DOHH2 (cell line): ENCODE measurements around the gene GLIS2.

ENCODE experiments used
- H3F3A ChIP-seq: fragments of 200-600 bp; sonication (generic), shearing (Covaris generic); 2 replicates; pipeline ENCODE4 v1.6.0; 2016; ENCODE audit warnings: antibody characterized with exemption, mild to moderate bottlenecking; ENCODE audit not compliant: control insufficient read depth, insufficient read depth
- H3K27ac ChIP-seq: fragments of 200-600 bp; sonication (generic); 2 replicates; pipeline ENCODE4 v1.5.1; 2014; ENCODE audit warnings: low read depth, mild to moderate bottlenecking, low read length, moderate library complexity
- H3K27me3 ChIP-seq: fragments of 200-600 bp; sonication (generic); 2 replicates; pipeline ENCODE4 v1.6.1; 2014; ENCODE audit warnings: mild to moderate bottlenecking, low read length, mixed read lengths; ENCODE audit not compliant: control insufficient read depth
- H3K36me3 ChIP-seq: fragments of 200-600 bp; sonication (generic); 2 replicates; pipeline ENCODE4 v1.6.1; 2014; ENCODE audit warnings: mild to moderate bottlenecking, low read length, moderate library complexity, mixed read lengths; ENCODE audit not compliant: control insufficient read depth
- H3K4me1 ChIP-seq: fragments of 200-600 bp; sonication (generic); 2 replicates; pipeline ENCODE4 v1.6.1; 2014; ENCODE audit warnings: mild to moderate bottlenecking, low read length, mixed read lengths; ENCODE audit not compliant: control insufficient read depth
- H3K4me2 ChIP-seq: fragments of 200-600 bp; sonication (generic); 2 replicates; pipeline ENCODE4 v1.6.0; 2014; ENCODE audit warnings: mild to moderate bottlenecking, low read length, moderate library complexity
- H3K4me3 ChIP-seq: fragments of 200-600 bp; sonication (generic); 2 replicates; pipeline ENCODE4 v1.5.1; 2014; ENCODE audit warnings: mild to moderate bottlenecking, low read length, mixed read lengths
- H3K79me2 ChIP-seq: fragments of 200-600 bp; sonication (generic); 2 replicates; pipeline ENCODE4 v1.6.1; 2014; ENCODE audit warnings: mild to moderate bottlenecking, low read length, mixed read lengths; ENCODE audit not compliant: control insufficient read depth
- H3K9me2 ChIP-seq: fragments of 200-600 bp; sonication (generic); replicated peaks from 2 replicates; pipeline ENCODE4 v1.6.1; 2014; ENCODE audit warnings: mild to moderate bottlenecking, low read length, mixed read lengths; ENCODE audit not compliant: control insufficient read depth
- H3K9me3 ChIP-seq: fragments of 200-600 bp; sonication (generic); 2 replicates; pipeline ENCODE4 v1.6.1; 2014; ENCODE audit warnings: antibody characterized with exemption, low read length, mixed read lengths; ENCODE audit not compliant: control insufficient read depth, insufficient read depth
- H4K20me1 ChIP-seq: fragments of 200-600 bp; sonication (generic); 2 replicates; pipeline ENCODE4 v1.6.0; 2014; ENCODE audit warnings: low read depth, mild to moderate bottlenecking, antibody characterized with exemption, low read length, moderate library complexity; ENCODE audit not compliant: control insufficient read depth, insufficient read depth
- EZH2phosphoT487 ChIP-seq: fragments of 200-600 bp; sonication (generic); IDR thresholded peaks from 2 replicates; pipeline ENCODE4 v1.6.1; 2017; ENCODE audit warnings: borderline replicate concordance, mild to moderate bottlenecking, antibody characterized with exemption, low read length, moderate library complexity, mixed read lengths
- TF ChIP-seq, protein P1 (sequence below): fragments of 200-600 bp; sonication (generic); IDR thresholded peaks from one replicate; pipeline ENCODE4 v1.5.1; 2014; ENCODE audit warnings: antibody characterized with exemption, mild to moderate bottlenecking, low read depth, low read length; ENCODE audit not compliant: poor library complexity, severe bottlenecking

The GLIS2 gene

GRCh38 chr16:4334724-4335495, 19.0 kb downstream of the GLIS2 start:
- Histone ChIP-seq H3K27ac (no peak overlapping the region), H3K4me1 (no peaks in the 10 kb centered on the region), H3K79me2 (no peaks in the 10 kb centered on the region), H4K20me1 (no peaks in the 10 kb centered on the region), H3F3A (no peaks in the 10 kb centered on the region), H3K4me3 (no peak overlapping the region), H3K36me3 (peaks cover 9% of the 10 kb centered on the region), H3K4me2 (no peak overlapping the region), H3K27me3 (no peaks in the 10 kb centered on the region), H3K9me2 (no peaks in the 10 kb centered on the region), H3K9me3 (no peaks in the 10 kb centered on the region)
- no peak for TF ChIP-seq EZH2phosphoT487
- TF ChIP-seq, protein P1, sequence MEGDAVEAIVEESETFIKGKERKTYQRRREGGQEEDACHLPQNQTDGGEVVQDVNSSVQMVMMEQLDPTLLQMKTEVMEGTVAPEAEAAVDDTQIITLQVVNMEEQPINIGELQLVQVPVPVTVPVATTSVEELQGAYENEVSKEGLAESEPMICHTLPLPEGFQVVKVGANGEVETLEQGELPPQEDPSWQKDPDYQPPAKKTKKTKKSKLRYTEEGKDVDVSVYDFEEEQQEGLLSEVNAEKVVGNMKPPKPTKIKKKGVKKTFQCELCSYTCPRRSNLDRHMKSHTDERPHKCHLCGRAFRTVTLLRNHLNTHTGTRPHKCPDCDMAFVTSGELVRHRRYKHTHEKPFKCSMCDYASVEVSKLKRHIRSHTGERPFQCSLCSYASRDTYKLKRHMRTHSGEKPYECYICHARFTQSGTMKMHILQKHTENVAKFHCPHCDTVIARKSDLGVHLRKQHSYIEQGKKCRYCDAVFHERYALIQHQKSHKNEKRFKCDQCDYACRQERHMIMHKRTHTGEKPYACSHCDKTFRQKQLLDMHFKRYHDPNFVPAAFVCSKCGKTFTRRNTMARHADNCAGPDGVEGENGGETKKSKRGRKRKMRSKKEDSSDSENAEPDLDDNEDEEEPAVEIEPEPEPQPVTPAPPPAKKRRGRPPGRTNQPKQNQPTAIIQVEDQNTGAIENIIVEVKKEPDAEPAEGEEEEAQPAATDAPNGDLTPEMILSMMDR = no peak

DNA sequence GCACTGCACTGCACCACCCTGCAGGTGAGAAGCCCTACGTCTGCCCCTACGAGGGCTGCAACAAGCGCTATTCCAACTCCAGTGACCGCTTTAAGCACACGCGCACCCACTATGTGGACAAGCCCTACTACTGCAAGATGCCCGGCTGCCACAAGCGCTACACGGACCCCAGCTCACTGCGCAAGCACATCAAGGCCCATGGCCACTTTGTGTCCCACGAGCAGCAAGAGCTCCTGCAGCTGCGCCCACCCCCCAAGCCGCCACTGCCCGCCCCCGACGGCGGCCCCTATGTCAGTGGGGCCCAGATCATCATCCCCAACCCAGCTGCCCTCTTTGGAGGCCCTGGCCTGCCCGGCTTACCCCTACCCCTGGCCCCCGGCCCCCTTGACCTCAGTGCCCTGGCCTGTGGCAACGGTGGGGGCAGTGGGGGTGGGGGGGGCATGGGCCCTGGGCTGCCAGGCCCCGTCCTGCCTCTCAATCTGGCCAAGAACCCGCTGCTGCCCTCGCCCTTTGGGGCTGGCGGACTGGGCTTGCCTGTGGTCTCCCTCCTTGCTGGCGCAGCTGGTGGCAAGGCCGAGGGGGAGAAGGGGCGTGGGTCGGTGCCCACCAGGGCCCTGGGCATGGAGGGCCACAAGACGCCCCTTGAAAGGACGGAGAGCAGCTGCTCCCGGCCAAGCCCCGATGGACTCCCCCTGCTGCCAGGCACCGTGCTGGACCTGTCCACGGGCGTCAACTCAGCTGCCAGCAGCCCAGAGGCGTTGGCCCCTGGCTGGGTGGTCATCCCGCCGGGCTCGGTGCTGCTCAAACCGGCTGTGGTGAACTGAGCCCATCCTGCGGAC, 21.1 kb downstream of the GLIS2 start:
- Histone ChIP-seq H3K27ac (no peak overlapping the region), H3K9me2 (no peaks in the 10 kb centered on the region), H3K79me2 (no peaks in the 10 kb centered on the region), H3F3A (no peaks in the 10 kb centered on the region), H4K20me1 (no peaks in the 10 kb centered on the region), H3K36me3 (peaks cover 21% of the 10 kb centered on the region), H3K9me3 (no peaks in the 10 kb centered on the region), H3K27me3 (no peaks in the 10 kb centered on the region), H3K4me3 (no peak overlapping the region), H3K4me2 (no peak overlapping the region), H3K4me1 (no peaks in the 10 kb centered on the region)
- TF ChIP-seq, protein P1 = no peak
- TF ChIP-seq EZH2phosphoT487 = no peak

GRCh38 chr16:4337540-4338088, 21.7 kb downstream of the GLIS2 start:
- H3K4me2 ChIP-seq = no peak overlapping the region
- peaks cover 21% of the 10 kb centered on the region for H3K36me3 ChIP-seq
- H3K27ac ChIP-seq = no peak overlapping the region
- no peaks in the 10 kb centered on the region for H3F3A ChIP-seq
- peaks cover 3% of the 10 kb centered on the region for H3K79me2 ChIP-seq
- H3K9me2 ChIP-seq = no peaks in the 10 kb centered on the region
- no peaks in the 10 kb centered on the region for H3K9me3 ChIP-seq
- no peaks in the 10 kb centered on the region for H4K20me1 ChIP-seq
- H3K4me3 ChIP-seq = no peak overlapping the region
- no peaks in the 10 kb centered on the region for H3K4me1 ChIP-seq
- TF ChIP-seq, protein P1 = no peak
- TF ChIP-seq EZH2phosphoT487 = no peak
- no peaks in the 10 kb centered on the region for H3K27me3 ChIP-seq
